Natural killer cell (primary cell): ENCODE data around the gene HSPA4. TPM values are rescaled to one million over a fixed set of nuclear protein-coding genes. Genes with fewer than 3 reads are reported as not detected.
"Not testable (repeated sequence)": the region's sequence is repeated elsewhere in the genome, so short reads cannot be mapped to it uniquely, and the experiment has no call there.

Source experiments
- ATAC-seq, 3 donors: fragments of 150-1000 bp in 2 of 3; fragments of 200-7000 bp in 1 of 3; cut with Tn5 transposase; 1 replicate in 1 of 3; 2 replicates in 2 of 3; pipeline ENCODE4 v1.10.0; 2021; ENCODE audit warnings: mild to moderate bottlenecking in 2 of 3, moderate library complexity in 2 of 3
- DNase-seq, 2 donors: peaks; one replicate each; pipeline versions ENCODE4 v3.0.0 to v3.0.0-alpha.2; 2013 to 2021; ENCODE audit warnings: mixed read lengths in 1 of 2
- H3K27ac ChIP-seq: one replicate; pipeline ENCODE4 v1.5.1; 2013; ENCODE audit warnings: mild to moderate bottlenecking, low read length
- H3K27me3 ChIP-seq: one replicate; pipeline ENCODE4 v1.6.1; 2013; ENCODE audit warnings: low read length; ENCODE audit not compliant: control insufficient read depth, insufficient read depth
- H3K36me3 ChIP-seq: one replicate; pipeline ENCODE4 v1.6.1; 2013; ENCODE audit warnings: low read length; ENCODE audit not compliant: control insufficient read depth, insufficient read depth
- H3K4me1 ChIP-seq: one replicate; pipeline ENCODE4 v1.6.1; 2013; ENCODE audit warnings: low read length; ENCODE audit not compliant: control insufficient read depth, insufficient read depth
- H3K4me3 ChIP-seq: one replicate; pipeline ENCODE4 v1.5.1; 2013; ENCODE audit warnings: low read length
- H3K9me3 ChIP-seq: one replicate; pipeline ENCODE4 v1.6.1; 2013; ENCODE audit warnings: low read length; ENCODE audit not compliant: control insufficient read depth, insufficient read depth
- H3K27ac Mint-ChIP-seq, 2 donors: one replicate each; pipeline ENCODE4 v1.8.0; 2022; ENCODE audit warnings: mild to moderate bottlenecking in 2 of 2, mixed read lengths in 2 of 2, moderate library complexity in 1 of 2
- H3K27me3 Mint-ChIP-seq, 2 donors: one replicate each; pipeline ENCODE4 v1.8.0; 2022; ENCODE audit warnings: low read depth in 2 of 2, mixed read lengths in 2 of 2
- H3K36me3 Mint-ChIP-seq: one replicate; pipeline ENCODE4 v1.8.0; 2022; ENCODE audit warnings: mixed read lengths
- H3K4me1 Mint-ChIP-seq, 2 donors: one replicate each; pipeline ENCODE4 v1.8.0; 2022; ENCODE audit warnings: mixed read lengths in 2 of 2
- H3K4me3 Mint-ChIP-seq: one replicate; pipeline ENCODE4 v1.8.0; 2022; ENCODE audit warnings: mild to moderate bottlenecking, moderate library complexity, mixed read lengths
- H3K9me3 Mint-ChIP-seq, 2 donors: one replicate each; pipeline ENCODE4 v1.8.0; 2022; ENCODE audit warnings: mixed read lengths in 2 of 2
- CTCF ChIP-seq: fragments of 200-600 bp; IDR thresholded peaks from one replicate; pipeline ENCODE4 v1.8.0; 2022; ENCODE audit warnings: antibody characterized with exemption
- WGBS: methylation state at CpG from one replicate; pipeline ENCODE4 v1.1.7; 2013; ENCODE audit warnings: missing lambda C conversion rate; ENCODE audit not compliant: insufficient coverage; 5-methylcytosine and 5-hydroxymethylcytosine counted together
- intact Hi-C: fragments of 100-400 bp; cut with micrococcal nuclease; formaldehyde crosslinking; loops from one replicate; pipeline ENCODE4 v1.14.2; 2022
- total RNA-seq, 4 donors: library from RNA; stranded (reverse); fragments of 120-200 nt in 1 of 4; gene quantifications; one replicate each; pipeline versions ENCODE4 v1.2.3 to v1.2.4, GENCODE V29; 2013 to 2022

Gene HSPA4
- total RNA-seq, 3 donors from 2014 or later (not counting 1 experiment from before 2014, with no cell fraction given): 38.3 to 58.6 (median 43.0) TPM

DNA sequence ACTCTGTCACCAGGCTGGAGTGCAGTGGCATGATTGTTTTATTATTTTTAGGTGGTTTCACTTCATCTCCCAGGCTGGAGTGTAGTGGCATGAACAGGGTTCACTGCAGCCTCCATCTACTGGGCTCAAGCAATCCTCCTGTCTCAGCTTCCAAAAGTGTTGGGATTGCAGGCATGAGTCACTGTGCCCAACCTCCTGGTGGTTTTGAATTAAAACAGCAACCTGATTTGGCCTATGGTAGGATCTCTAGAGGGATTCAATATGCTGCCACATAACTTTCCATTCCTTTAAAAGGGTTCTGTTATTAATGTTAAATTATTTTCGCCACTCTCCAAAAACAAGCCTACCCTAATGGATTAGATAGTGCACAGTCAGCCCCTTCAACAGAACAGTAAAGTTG is 9.9 kb upstream of the HSPA4 start:
- Mint-ChIP-seq H3K9me3 (no peaks in the 10 kb centered on the region), H3K36me3 (no peaks in the 10 kb centered on the region), H3K4me1 (no peaks in the 10 kb centered on the region), H3K27ac (no peak overlapping the region), H3K4me3 (no peak overlapping the region), H3K27me3 (peaks cover 0 to 7% of the 10 kb centered on the region in 2 donors)
- no peak for TF ChIP-seq CTCF
- Histone ChIP-seq H3K27ac (no peak overlapping the region), H3K9me3 (no peaks in the 10 kb centered on the region), H3K4me3 (no peak overlapping the region), H3K27me3 (no peaks in the 10 kb centered on the region), H3K36me3 (no peaks in the 10 kb centered on the region), H3K4me1 (no peaks in the 10 kb centered on the region)
- DNase-seq (no peak), ATAC-seq (no peak)
- intact Hi-C loops: no loop called here
- WGBS: no CpG with 5 or more reads among the region's 1 CpG

DNA sequence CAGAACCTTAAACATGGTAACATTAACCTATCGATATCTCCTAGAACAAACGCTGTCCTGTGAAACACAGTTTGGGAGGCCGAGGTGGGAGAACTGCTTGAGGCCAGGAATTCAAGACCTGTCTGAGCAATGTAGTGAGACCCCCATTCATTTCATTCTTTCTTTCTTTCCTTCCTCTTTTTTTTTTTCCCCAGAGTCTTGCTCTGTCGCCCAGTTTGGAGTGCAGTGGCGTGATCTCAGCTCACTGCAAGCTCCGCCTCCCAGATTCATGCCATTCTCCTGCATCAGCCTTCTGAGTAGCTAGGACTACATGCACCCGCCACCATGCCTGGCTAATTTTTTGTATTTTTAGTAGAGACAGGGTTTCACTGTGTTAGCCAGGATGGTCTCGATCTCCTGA is 5.3 kb upstream of the HSPA4 start:
- ATAC-seq, H3K27ac Mint-ChIP-seq, intact Hi-C loops: not testable (repeated sequence)

GRCh38 chr5:133047404-133047803 is 4.4 kb upstream of the HSPA4 start:
- no peak overlapping the region for H3K27ac Mint-ChIP-seq
- no peak overlapping the region for H3K27ac ChIP-seq
- TF ChIP-seq CTCF: no peak
- 94% methylated on average over 19 of the region's 19 CpGs for WGBS
- ATAC-seq: no peak
- no peak for DNase-seq
- H3K9me3 Mint-ChIP-seq: no peaks in the 10 kb centered on the region
- H3K36me3 ChIP-seq: no peaks in the 10 kb centered on the region
- H3K36me3 Mint-ChIP-seq: no peaks in the 10 kb centered on the region
- H3K4me1 Mint-ChIP-seq: peaks cover 16 to 17% of the 10 kb centered on the region in 2 donors
- no peaks in the 10 kb centered on the region for H3K9me3 ChIP-seq
- intact Hi-C loops: no loop called here
- H3K27me3 ChIP-seq: no peaks in the 10 kb centered on the region
- no peak overlapping the region for H3K4me3 Mint-ChIP-seq
- H3K27me3 Mint-ChIP-seq: peaks cover 0 to 9% of the 10 kb centered on the region in 2 donors
- peaks cover 11% of the 10 kb centered on the region for H3K4me1 ChIP-seq
- H3K4me3 ChIP-seq: no peak overlapping the region

More for the DNA sequence above, 5.3 kb upstream of the HSPA4 start:
- not testable (repeated sequence) for H3K9me3 ChIP-seq, H3K27me3 ChIP-seq, H3K9me3 Mint-ChIP-seq, H3K36me3 ChIP-seq, DNase-seq, H3K4me1 ChIP-seq, H3K4me3 ChIP-seq, H3K4me3 Mint-ChIP-seq, H3K27ac ChIP-seq, H3K27me3 Mint-ChIP-seq, H3K36me3 Mint-ChIP-seq
- WGBS: 88% methylated on average over 8 of the region's 8 CpGs
- H3K4me1 Mint-ChIP-seq: peaks cover 13 to 14% of the 10 kb centered on the region in 2 donors

DNA sequence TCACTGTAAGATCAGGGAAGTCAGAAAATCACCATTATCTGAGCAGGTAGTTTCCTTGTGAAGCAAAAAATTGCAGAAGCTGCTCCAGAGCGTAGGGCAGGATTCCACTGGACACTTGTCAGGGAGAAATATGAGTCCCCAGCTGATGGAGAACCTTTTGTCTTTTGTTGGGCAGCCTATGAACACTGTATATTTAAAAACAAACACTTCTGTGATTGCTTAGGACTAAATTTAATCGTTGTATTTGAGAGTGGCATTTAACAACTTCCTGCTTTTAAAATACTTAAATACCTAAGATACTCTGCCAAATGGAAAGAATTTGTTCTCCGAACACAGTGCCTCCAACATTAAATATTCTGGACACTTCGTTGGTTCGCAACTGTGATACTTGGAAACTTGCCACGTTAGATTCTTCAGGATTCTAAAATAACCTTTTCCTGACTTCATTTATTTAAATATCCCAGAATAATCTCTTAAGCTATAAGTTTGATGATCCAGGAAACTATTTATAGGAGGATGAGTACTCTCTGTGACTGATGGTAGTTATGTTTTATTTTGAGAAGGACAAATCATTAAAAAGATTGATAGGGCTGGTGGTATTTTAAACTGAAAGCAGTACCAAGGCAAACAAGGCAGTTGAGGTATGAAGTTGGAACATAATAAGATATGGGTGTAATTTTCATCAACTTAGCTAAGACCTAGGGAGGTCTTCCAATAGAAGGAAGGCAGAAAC is 2.7 kb upstream of the HSPA4 start:
- H3K36me3 Mint-ChIP-seq: no peaks in the 10 kb centered on the region
- H3K4me1 Mint-ChIP-seq: peaks cover 23 to 24% of the 10 kb centered on the region in 2 donors
- no peak for DNase-seq
- intact Hi-C loops: no loop called here
- no peaks in the 10 kb centered on the region for H3K9me3 ChIP-seq
- peaks cover 25% of the 10 kb centered on the region for H3K4me1 ChIP-seq
- H3K4me3 Mint-ChIP-seq: no peak overlapping the region
- peaks cover 0 to 7% of the 10 kb centered on the region in 2 donors for H3K27me3 Mint-ChIP-seq
- no peaks in the 10 kb centered on the region for H3K9me3 Mint-ChIP-seq
- ATAC-seq: no peak
- 98% methylated on average over 6 of the region's 6 CpGs for WGBS
- TF ChIP-seq CTCF: no peak
- H3K4me3 ChIP-seq: no peak overlapping the region
- H3K27ac ChIP-seq: no peak overlapping the region
- no peaks in the 10 kb centered on the region for H3K36me3 ChIP-seq
- peak overlapping the region in 1 of 2 donors; percentile 56 for H3K27ac Mint-ChIP-seq
- no peaks in the 10 kb centered on the region for H3K27me3 ChIP-seq
